Measurements from ENCODE around the gene IFNLR1.

IFNLR1 gene

GRCh38 chr1:24117132-24117531 is 70.0 kb downstream of the IFNLR1 start:
- no peak for TF ChIP-seq CTCF (IDR thresholded peaks at IDR 0.05)

GRCh38 chr1:24114753-24115152 is 72.3 kb downstream of the IFNLR1 start:
- TF ChIP-seq CTCF (IDR thresholded peaks at IDR 0.05) = no peak

GRCh38 chr1:24113641-24114033 is 73.5 kb downstream of the IFNLR1 start:
- TF ChIP-seq CTCF (IDR thresholded peaks at IDR 0.05) = no peak

- peak; percentile 24; the same call in 1 of the 2 replicates for TF ChIP-seq CTCF (IDR thresholded peaks at IDR 0.05)
These were observed 74.9 kb downstream of the IFNLR1 start, which contains the start of gene MYOM3 for GRCh38 chr1:24111996-24112779. Gene MYOM3, minus strand, starts transcription at chr1:24112135. Its CDS starts 3,499 bp downstream, at chr1:24108636.

GRCh38 chr1:24111262-24111995 is 75.7 kb downstream of the IFNLR1 start:
- TF ChIP-seq CTCF (IDR thresholded peaks at IDR 0.05) = no peak

- TF ChIP-seq CTCF (IDR thresholded peaks at IDR 0.05) = no peak
These were observed 76.3 kb downstream of the IFNLR1 start for GRCh38 chr1:24110642-24111261.

- TF ChIP-seq CTCF (IDR thresholded peaks at IDR 0.05) = no peak
These were observed 77.2 kb downstream of the IFNLR1 start for GRCh38 chr1:24109686-24110475.
